HUDEP-2 (cell line): Measurements from ENCODE around the gene HMCN1.
"Not testable (repeated sequence)": the region's sequence is repeated elsewhere in the genome, so short reads cannot be mapped to it uniquely, and the experiment has no call there.

Experiments
- DNase-seq, 76 experiments: peaks; one replicate each; lab custom pipeline; 2025; ENCODE audit not compliant: unreplicated experiment in 76 of 76; lab: John Stamatoyannopoulos, UW

Gene HMCN1

GRCh38 chr1:185846672-185847444, 112.7 kb downstream of the HMCN1 start:
- DNase-seq: no peak

- DNase-seq: no peak
Measured at GRCh38 chr1:185849014-185849413, 114.8 kb downstream of the HMCN1 start.

- no peak for DNase-seq
Measured at GRCh38 chr1:185850366-185850765, 116.2 kb downstream of the HMCN1 start.

- no peak for DNase-seq
Measured at GRCh38 chr1:185853739-185854138, 119.5 kb downstream of the HMCN1 start.

GRCh38 chr1:185856482-185856881, 122.3 kb downstream of the HMCN1 start:
- no peak for DNase-seq

- DNase-seq: no peak
Measured at GRCh38 chr1:185857442-185857841, 123.3 kb downstream of the HMCN1 start.

GRCh38 chr1:185860311-185860710, 126.1 kb downstream of the HMCN1 start:
- DNase-seq: no peak

GRCh38 chr1:185860859-185861258, 126.7 kb downstream of the HMCN1 start:
- no peak for DNase-seq

GRCh38 chr1:185861630-185862029, 127.4 kb downstream of the HMCN1 start:
- DNase-seq: no peak

GRCh38 chr1:185862235-185862634, 128.0 kb downstream of the HMCN1 start:
- peak in 1 of 76 experiments; percentile 0 for DNase-seq

GRCh38 chr1:185864331-185864730, 130.1 kb downstream of the HMCN1 start:
- DNase-seq: no peak

- DNase-seq: no peak
Measured at GRCh38 chr1:185864889-185865517, 130.8 kb downstream of the HMCN1 start.

GRCh38 chr1:185869590-185869989, 135.4 kb downstream of the HMCN1 start:
- no peak for DNase-seq

- DNase-seq: no peak
Measured at GRCh38 chr1:185871627-185872150, 137.5 kb downstream of the HMCN1 start.

- no peak for DNase-seq
Measured at GRCh38 chr1:185874246-185874645, 140.1 kb downstream of the HMCN1 start.

- no peak for DNase-seq
Measured at GRCh38 chr1:185880330-185880729, 146.1 kb downstream of the HMCN1 start.

- no peak for DNase-seq
Measured at GRCh38 chr1:185880779-185881333, 146.7 kb downstream of the HMCN1 start.

- no peak for DNase-seq
Measured at GRCh38 chr1:185886046-185886445, 151.9 kb downstream of the HMCN1 start.

- no peak for DNase-seq
Measured at GRCh38 chr1:185886671-185887070, 152.5 kb downstream of the HMCN1 start.

- DNase-seq: not testable (repeated sequence)
Measured at GRCh38 chr1:185892831-185893403, 158.7 kb downstream of the HMCN1 start.

GRCh38 chr1:185894791-185895190, 160.6 kb downstream of the HMCN1 start:
- DNase-seq: no peak
